Measurements from ENCODE around the gene TTC14. TPM values are rescaled to one million over a fixed set of nuclear protein-coding genes. Genes with fewer than 3 reads are reported as not detected.

Gene TTC14
- total and polyA plus RNA-seq, 2 of the 8 experiments (the other 6 are each of a cell fraction or from before 2014, with no cell fraction given) = 10.2 to 22.3 TPM

GRCh38 chr3:180571831-180572598, 29.9 kb upstream of the TTC14 start:
- Histone ChIP-seq H3K4ac (replicated peaks; ENCODE audit: insufficient read length, low read depth, low read length) (no peak overlapping the region), H3K23me2 (ENCODE audit: low read depth, low read length) (no peaks in the 10 kb centered on the region; the same call in 1 of the 2 replicates), H4K91ac (replicated peaks; ENCODE audit: insufficient read length, low read length) (no peak overlapping the region), H2BK120ac (replicated peaks; ENCODE audit: low read depth, low read length) (no peak overlapping the region), H2BK15ac (ENCODE audit: low read length) (no peak overlapping the region), H3K23ac (ENCODE audit: insufficient read length) (no peak overlapping the region), H3K9ac (replicated peaks in 1 of 4; ENCODE audit: extremely low read depth in 1 of 4, low read depth in 3 of 4, low read length in 3 of 4) (peak overlapping the region in 1 of 4 experiments; percentile 49; a peak in 1 of 7 replicates), H2AFZ (ENCODE audit: low read length) (no peak overlapping the region), H3K27me3 (replicated peaks in 1 of 4; ENCODE audit: control insufficient read depth in 3 of 4, extremely low read depth in 1 of 4, insufficient read depth in 3 of 4, low read length in 3 of 4) (no peaks in the 10 kb centered on the region), H3K4me1 (replicated peaks in 1 of 4; ENCODE audit: control insufficient read depth in 3 of 4, insufficient read depth in 4 of 4, low read length in 3 of 4) (peaks cover 0 to 3% (median 0%) of the 10 kb centered on the region in 4 experiments; a peak in 1 of 7 replicates), H2BK20ac (ENCODE audit: low read length) (no peak overlapping the region), H3K27ac (ENCODE audit: low read depth, low read length) (no peak overlapping the region), H3K9me3 (ENCODE audit: insufficient read depth in 2 of 2, low read depth in 1 of 2, low read length in 1 of 2) (no peaks in the 10 kb centered on the region), H3K56ac (replicated peaks; ENCODE audit: insufficient read length, low read depth, low read length) (no peak overlapping the region), H3K4me3 (ENCODE audit: extremely low read depth in 1 of 4, insufficient read depth in 2 of 4, low read depth in 3 of 4, low read length in 4 of 4) (no peak overlapping the region), H2AK5ac (ENCODE audit: low read depth, low read length) (no peak overlapping the region), H3K18ac (ENCODE audit: extremely low read depth, low read length) (no peak overlapping the region), H3K79me2 (ENCODE audit: control insufficient read depth in 1 of 2, insufficient read depth in 2 of 2, low read length in 2 of 2) (no peaks in the 10 kb centered on the region), H3K4me2 (ENCODE audit: insufficient read depth in 1 of 2, low read depth in 2 of 2, low read length in 2 of 2) (no peak overlapping the region), H2BK5ac (ENCODE audit: low read depth, low read length) (no peak overlapping the region), H3K79me1 (ENCODE audit: low read depth, low read length) (no peaks in the 10 kb centered on the region), H4K20me1 (replicated peaks in 1 of 2; ENCODE audit: control insufficient read depth in 1 of 2, insufficient read depth in 2 of 2, low read length in 2 of 2) (no peaks in the 10 kb centered on the region), H4K8ac (ENCODE audit: extremely low read depth, insufficient read depth, low read length) (no peak overlapping the region), H3K36me3 (ENCODE audit: control insufficient read depth in 2 of 4, insufficient read depth in 4 of 4, low read length in 3 of 4) (no peaks in the 10 kb centered on the region), H2BK12ac (ENCODE audit: low read depth, low read length) (no peak overlapping the region), H4K5ac (ENCODE audit: insufficient read length, low read depth, low read length) (no peak overlapping the region), H3K14ac (ENCODE audit: insufficient read length) (no peak overlapping the region)
- ChIA-PET POLR2A (ENCODE audit: partially characterized antibody) (no interaction called here), CTCF (ENCODE audit: partially characterized antibody) (interaction anchor here (0.7 kb wide), 1 partner anchor 950 kb away, joined by 3 read pairs; no protein-coding TSS in a partner anchor)
- 85% methylated on average over 6 of the region's 6 CpGs; no CpG with 5 or more reads in 1 of the 2 experiments for WGBS, 2 experiments (ENCODE audit: extremely low coverage in 1 of 2, insufficient coverage in 1 of 2, insufficient read length in 1 of 2, insufficient replicate concordance in 2 of 2, low coverage in 1 of 2, low lambda C conversion rate in 2 of 2, missing lambda C conversion rate in 1 of 2)
- DNase-seq (ENCODE audit: low read depth in 1 of 2, low spot score in 2 of 2) = no peak
- FAIRE-seq = no peak
- no peak for TF ChIP-seq SP1 (IDR thresholded peaks at IDR 0.05; ENCODE audit: low read depth, low read length)
- TF ChIP-seq RXRA (IDR thresholded peaks at IDR 0.05; ENCODE audit: insufficient read depth, low read depth, low read length) = no peak
- TF ChIP-seq CHD2 (IDR thresholded peaks at IDR 0.05; ENCODE audit: low read length) = no peak
- no peak for TF ChIP-seq RBBP5 (IDR thresholded peaks at IDR 0.05; ENCODE audit: borderline replicate concordance, low read depth, low read length)
- TF ChIP-seq SUZ12 (IDR thresholded peaks at IDR 0.05; ENCODE audit: low read length) = no peak
- TF ChIP-seq TAF1 (IDR thresholded peaks at IDR 0.05; ENCODE audit: low read depth, low read length) = no peak
- TF ChIP-seq PHF8 (conservative IDR thresholded peaks at IDR 0.05; ENCODE audit: low read depth, low read length) = no peak
- TF ChIP-seq MAX (IDR thresholded peaks at IDR 0.05) = no peak
- TF ChIP-seq RAD21 (IDR thresholded peaks at IDR 0.05 in 1 of 2, conservative IDR thresholded peaks at IDR 0.05 in 1 of 2; ENCODE audit: low read depth in 2 of 2, low read length in 2 of 2) = no peak
- TF ChIP-seq TEAD4 (IDR thresholded peaks at IDR 0.05; ENCODE audit: low read depth, low read length) = no peak
- TF ChIP-seq ATF3 (IDR thresholded peaks at IDR 0.05; ENCODE audit: insufficient read depth, low read depth, low read length) = no peak
